ENCODE results near the gene ZBTB37.

DNA sequence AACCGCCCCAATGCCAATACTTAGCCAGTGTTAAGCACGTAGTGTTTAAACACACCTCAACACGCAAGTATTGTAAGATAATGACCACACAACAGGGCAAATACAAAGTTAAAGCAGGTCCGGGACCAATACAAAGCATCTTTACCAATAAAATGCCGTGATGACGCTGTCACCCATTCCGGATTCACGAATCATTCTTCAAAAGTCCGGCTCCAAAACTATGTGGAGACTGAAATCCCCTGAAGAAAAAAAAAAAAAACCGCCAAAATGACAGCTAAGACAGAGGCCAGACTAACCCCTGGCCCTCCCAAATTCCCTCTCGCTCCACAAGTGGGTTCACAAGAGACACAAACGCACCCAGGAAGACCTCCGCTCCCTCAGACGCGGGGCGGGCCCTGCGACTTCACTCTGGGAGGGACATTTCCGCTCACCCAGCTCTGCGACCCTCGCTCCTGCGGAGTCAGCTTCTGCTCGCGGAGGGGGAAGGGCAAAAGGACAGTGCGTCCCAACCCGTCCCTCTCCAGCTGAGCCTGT is 44.3 kb upstream of the ZBTB37 start:
- TF ChIP-seq POLR2A (IDR thresholded peaks at IDR 0.05), result no peak
- TF ChIP-seq POLR2AphosphoS5 (IDR thresholded peaks at IDR 0.05), result no peak

All from gastroesophageal sphincter (tissue), 2 donors.